Activated CD4-positive, alpha-beta T cell treated with anti-CD3 and anti-CD28 coated beads, Interleukin-2, Interleukin-4, amounts not matched to agents 100 ng/mL and 50 ng/mL, durations not matched to agents 16 hours and 8 hours (primary cell): ENCODE results near the gene FAM135A.
A peak's percentile ranks its signal among the peaks of the same experiment; 100 is the strongest.
"Not testable (repeated sequence)": the region's sequence is repeated elsewhere in the genome, so short reads cannot be mapped to it uniquely, and the experiment has no call there.

Source experiments
- DNase-seq: peaks from one replicate; pipeline ENCODE4 v3.0.0-alpha.2; 2020; ENCODE audit warnings: low spot score

The FAM135A gene

DNA sequence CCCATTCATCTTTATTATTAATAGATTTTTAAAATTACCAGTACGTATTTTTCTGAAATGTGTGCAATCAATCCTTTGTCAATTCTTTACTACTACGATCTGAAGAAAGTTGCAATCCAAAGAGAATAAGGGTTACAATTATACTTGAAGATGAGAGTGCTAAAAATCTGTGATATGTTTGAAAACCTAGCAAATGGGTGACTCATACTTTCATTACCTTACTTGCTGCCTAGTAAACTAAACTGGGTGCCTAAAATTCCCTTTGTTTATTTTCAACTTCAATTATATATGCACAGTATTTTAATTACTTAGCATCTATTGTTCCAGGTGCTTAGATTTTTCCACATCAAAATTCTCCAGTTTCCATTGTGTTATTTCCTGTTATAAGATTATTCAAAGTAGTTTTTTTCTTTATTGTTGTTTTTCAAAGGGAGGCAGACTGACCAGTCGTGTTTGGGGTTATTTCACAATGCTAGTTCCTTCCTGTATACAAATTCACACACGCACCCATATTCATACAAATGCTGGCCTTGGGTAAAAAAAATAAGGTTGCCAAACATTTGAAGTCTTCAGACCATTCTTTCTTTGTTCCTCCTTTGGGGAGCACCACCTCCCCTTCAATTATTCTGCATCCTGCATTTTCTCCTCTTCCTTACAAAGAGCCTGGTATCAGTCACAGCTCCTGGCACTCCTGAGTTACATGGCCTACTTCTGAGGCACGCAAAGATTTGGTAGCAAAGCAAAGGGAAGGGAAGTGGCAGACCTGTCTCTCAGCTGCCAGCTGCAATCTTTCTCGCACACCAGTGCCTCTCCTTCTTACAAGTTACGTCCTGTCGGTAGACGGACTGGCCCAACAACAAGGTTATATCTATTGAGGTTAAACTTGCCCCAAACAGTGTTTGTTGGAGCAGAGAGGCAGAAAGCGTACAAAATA is 16.2 kb upstream of the FAM135A start:
- no peak for DNase-seq

DNA sequence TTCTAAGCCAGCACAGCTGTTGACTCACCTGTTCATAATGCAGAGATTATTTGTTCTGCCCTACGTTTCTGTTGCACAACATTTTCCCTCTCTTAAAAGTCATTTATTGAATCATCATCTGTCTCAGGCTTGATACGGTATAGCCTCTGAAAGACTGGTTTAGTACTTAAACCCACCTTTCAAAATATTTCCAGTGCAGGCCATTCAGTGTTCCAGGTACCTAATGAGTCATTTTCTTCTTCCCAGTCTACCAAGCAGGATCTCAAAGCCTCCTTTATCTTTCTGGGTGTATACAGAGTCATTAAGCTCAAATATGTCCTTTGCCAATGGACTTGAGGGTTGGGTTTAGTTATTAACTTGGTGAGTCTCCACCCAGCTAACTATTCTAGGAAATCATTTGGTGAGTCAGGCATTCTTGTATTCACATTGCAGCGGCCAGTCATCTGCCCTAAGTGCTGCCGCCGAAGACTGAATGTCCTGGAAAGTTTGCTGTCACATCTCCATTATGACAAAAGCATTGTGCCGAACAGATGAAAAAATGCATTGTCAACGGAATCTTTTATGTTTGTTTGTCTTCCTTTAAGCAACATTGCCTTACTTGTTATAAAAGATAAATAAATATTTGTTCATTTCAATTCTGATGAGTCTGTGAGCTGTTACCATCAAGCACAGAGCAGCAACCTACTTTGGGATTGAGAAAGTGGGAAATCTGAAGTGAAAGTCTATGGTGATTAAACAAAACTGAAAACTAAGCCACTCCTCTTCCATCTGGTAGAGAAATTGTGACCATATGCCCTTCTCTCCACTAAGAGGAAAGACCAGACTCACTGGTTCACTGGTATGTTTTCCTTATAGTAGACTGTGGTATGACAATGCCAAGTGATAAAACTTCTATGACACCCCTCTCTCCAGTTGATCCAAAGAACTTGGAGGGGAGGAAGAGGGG is 14.3 kb upstream of the FAM135A start:
- no peak for DNase-seq

DNA sequence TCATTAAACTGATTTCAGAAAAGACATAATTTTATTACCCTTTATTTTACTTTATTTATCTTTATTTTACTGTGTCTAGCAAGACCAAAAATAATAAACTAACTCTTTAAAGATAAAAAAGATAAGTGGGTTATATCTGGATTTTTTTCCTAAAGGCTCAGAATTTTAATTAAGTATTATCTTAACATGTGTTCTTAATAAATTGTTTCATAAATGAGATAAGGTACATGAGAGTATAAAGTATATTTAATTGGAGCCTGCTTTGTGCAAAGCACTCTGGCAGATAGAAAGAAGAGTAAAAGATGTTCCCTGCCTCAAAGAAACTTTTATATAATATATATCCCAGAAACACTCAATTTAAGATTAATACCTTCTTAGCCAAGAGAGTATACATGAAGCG is 8.7 kb upstream of the FAM135A start:
- DNase-seq: no peak

DNA sequence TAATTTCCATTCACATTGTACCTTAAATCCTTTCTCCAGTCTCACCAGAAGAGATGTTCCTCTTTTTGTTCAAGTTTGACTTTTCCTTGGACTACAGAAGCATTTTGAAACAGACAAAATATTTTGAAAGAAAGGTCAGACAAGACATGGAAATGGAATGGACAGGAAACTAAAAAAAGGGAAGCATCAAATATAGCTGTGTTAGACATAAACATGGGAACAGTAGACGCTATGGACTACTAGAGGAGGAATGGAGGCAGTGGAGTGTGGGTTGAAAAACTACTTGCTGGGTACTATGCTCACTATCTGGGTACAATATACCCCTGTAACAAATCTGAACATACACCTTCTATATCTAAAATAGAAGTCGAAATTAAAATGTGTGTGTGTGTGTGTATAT is 4.1 kb upstream of the FAM135A start:
- DNase-seq: no peak

DNA sequence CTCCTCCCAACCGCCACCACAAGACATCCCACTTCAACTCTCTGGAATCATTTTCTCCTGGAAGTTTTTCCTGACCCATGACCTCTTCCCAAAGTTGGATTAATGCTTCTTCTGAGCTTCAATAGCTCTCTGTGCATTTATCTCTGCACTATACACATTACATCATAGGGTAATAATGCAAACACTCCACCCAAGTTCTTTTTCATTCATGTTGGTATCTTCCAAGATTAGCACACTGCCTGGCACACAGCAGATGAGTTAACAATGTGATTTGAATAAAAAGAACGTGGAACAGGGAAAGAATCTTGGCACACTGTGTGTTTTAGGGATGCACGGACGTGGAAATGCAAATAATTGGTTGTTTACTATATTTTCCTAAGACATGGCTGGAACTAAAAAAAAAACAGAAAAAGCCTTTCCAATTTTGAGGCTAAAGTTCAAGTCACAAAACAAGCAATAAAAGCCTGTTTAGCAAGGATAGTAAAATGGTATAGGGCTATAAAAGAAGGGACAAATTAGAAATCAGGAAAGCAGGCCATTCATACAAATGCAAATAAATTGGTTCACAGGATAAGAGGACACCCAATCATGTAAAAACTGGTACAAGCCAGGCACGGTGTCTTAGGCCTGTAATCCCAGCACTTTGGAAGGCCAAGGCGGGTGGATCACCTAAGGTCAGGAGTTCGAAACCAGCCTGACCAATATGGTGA is 1.6 kb upstream of the FAM135A start:
- no peak for DNase-seq

DNA sequence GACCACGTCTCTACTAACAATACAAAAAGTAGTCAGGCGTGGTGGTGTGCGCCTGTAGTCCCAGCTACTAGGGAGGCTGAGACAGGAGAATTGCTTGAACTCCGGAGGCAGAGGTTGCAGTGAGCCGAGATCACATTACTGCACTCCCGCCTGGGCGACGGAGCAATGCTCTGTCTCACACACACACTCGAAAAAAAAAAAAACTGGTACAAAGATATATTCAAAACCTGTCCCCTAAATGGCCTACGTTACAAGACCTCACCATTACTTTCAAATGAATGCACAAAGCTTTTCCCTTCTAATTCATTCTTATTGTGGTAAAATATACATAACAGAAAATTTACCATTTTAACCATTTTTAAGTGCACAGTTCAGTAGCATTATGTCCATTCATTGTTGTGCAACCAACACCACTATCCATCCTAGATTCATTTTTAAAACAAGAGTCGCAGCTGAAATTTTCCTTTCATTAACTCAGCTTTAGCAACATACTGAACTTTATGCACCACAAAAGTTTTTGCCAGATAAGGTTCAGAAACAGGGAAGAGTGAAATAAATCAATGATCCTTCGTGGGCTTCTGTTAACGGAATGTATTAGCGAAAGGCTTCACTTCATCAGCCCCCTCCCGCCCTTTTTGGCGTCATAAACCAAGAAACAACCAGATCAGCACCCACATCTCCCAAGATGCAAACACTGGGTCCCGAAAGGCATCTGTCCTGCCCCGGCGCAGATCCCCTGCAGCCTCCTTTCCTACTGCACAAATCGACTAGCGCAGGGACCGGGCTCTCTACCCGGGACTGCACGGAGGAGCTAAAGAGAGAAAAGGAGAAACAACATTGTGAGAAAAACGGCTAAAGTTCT is 825 bp upstream of the FAM135A start:
- peak; percentile 15 for DNase-seq

GRCh38 chr6:70413992-70414494 is 735 bp downstream of the FAM135A start:
- no peak for DNase-seq

GRCh38 chr6:70414813-70415212 is 1.5 kb downstream of the FAM135A start:
- DNase-seq: no peak

GRCh38 chr6:70415247-70415646 is 1.9 kb downstream of the FAM135A start:
- DNase-seq: no peak

- no peak for DNase-seq
Measured at GRCh38 chr6:70415660-70416059, 2.4 kb downstream of the FAM135A start.

DNA sequence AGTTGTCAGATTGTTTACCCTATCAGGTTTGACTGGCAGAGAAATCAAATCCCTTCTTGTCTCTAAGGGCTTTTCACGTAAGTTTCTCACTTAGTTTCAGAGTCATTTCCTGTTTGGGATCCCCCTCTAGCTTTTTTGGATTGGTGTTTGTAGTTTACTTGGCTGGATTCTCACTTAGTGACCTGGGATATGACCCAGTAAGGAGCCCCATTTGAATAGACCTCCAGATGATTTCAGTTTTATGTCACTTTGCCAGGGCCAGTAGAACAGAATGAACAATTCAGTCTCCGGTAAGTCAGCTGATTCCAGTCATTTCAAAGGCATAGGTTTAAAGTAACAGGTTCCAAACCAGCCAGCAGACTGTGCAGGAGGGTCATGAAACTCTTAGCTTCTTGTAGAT is 8.2 kb downstream of the FAM135A start:
- DNase-seq: no peak

DNA sequence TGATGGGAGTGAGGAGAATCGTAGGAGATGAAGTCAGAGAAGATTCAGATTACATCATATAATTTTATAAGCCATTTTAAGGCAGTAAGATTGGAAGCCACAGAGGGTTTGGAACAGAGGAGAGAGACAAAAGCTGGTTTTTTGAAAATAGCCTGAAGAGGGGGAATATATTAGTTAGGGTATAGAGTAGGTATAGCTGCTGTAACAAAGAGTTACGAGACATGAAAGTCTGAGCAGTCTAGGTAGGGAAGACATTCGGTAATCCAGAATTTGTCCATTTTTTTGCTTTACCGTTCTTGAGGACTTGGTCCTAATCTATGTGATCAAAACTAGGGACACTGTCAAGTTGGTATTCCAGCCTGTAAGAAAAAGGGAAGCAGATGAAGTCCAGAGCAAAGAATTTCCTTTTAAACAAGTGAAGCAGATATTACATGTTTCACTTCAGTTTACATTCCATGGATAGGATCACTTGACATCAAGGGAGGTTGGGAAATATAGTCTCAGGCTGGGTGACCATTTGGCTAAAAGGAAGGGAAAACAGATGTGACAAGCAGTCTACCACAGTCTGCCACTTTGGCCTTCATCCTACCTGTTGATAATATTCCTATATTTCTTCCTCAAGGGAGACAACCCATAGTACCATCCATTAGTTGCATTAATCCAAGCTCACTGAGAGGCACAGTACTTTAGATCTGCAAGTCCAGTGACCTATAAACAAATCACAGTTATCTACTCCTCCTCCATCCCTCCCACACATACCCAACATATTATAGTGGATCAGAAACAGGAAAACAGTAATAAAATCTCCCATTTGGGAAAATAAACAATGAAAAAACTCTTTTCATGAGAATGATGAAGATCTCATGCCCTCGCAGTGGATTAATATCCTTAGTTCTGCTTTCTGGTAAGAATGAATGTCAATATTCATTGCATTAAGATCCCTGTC is 10.2 kb downstream of the FAM135A start:
- no peak for DNase-seq

- no peak for DNase-seq
Measured at GRCh38 chr6:70424291-70424690, 11.0 kb downstream of the FAM135A start.

- DNase-seq: no peak
Measured at GRCh38 chr6:70436320-70436719, 23.0 kb downstream of the FAM135A start.

DNA sequence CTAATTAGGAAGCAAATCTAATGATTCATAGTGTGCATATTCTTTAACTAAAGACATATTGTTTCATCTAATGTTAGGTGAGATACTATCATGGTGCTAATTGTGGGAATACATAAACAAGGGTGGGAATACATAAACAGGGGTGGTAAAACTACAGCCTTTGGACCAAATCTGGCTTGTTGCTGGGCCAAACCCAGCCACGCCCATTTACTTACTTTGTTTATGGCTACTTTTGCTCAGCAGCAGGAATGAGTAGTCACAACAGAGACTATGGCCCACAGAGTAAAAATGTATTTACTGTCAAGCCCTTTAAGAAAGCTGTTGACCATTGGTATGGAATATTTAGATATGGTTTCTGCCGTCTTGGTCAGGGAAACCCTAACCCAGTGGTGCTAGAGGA is 31.7 kb downstream of the FAM135A start:
- no peak for DNase-seq

DNA sequence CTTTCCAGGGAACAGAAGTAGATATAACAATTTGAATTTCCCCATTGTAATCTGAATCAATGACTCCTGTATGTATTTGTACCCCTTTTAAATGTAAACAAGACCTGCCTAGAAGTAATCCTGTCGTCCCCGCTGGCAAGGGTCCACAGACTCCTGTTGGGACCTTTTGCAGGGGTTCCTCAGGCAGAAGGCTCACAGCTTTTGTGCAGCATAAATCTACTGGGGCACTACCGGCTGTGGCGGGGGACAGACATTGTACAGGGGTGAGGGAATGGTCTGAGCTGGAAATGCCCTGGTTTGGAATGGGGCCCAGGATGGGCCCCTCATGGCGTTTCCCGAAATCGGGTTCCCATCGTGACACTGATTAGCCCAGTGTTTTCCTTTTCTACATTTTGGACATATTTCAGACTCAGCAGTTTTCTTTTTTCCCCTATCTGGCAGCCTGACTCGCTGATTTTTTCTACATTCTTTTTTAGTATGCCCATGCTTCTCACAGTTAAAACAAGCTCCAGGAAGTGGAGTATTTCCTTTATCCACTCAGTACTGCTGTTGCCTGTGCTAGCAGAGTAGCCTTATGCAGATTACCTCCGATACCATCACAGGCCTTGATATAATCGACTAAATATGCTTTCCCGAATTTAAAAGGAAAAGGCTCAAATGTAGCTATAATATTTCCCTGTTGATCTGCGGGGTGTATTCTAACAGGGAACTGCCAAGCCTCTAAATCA is 34.2 kb downstream of the FAM135A start:
- DNase-seq: not testable (repeated sequence)

DNA sequence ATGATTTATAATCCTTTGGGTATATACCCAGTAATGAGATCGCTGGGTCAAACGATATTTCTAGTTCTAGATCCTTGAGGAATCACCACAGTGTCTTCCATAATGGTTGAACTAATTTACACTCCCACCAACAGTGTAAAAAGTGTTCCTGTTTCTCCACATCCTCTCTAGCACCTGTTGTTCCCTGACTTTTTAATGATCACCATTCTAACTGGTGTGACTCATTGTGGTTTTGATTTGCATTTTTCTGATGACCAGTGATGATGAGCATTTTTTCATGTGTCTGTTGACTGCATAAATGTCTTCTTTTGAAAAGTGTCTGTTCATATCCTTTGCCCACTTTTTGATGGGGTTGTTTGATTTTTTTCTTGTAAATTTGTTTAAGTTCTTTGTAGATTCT is 40.6 kb downstream of the FAM135A start:
- not testable (repeated sequence) for DNase-seq

DNA sequence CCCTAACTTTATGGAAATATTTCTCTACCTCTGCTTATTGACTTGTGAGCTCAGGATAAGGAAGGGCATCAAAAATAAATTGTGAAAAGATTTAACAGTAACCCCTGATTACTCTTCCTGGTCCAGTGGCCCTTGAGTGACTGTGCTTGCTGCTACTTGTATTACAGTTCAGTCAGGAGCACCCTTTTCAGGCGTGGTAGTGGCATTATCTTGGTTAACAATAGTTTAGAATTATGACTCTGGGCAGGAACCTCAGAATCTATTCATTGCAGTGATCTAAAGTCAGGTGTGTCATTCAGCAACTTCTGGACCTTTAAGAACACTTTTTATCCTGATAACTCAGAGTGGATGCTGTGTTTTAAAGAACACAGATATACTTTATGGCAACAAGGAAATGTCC is 43.4 kb downstream of the FAM135A start:
- no peak for DNase-seq

GRCh38 chr6:70459235-70459634 is 45.9 kb downstream of the FAM135A start:
- no peak for DNase-seq
